ENCODE results near the gene CHPF2. TPM values are rescaled to one million over a fixed set of nuclear protein-coding genes. Genes with fewer than 3 reads are reported as not detected.

The CHPF2 gene
- total RNA-seq, 1 donor from 2014 or later: 34.7 TPM

DNA sequence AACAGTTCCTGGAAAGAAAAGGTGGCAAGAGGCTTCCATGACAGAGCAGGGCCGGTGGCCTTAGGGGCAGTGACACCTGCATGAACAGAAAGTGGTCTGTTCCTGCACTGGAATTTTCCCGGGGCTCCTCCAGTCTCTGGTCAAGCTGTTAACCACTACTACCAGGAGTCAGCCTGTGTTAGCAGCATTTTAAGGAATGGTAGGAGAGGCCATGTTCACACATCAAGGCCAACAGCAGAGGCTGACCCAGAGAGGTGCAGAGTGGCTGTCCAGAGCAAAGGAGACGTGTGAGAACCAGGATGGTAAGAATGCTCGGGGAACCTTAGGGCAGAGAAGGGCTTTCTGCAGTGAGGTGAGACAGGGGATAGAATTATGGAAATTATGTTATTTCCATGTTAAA is 30.5 kb upstream of the CHPF2 start:
- TF ChIP-seq, protein P1, sequence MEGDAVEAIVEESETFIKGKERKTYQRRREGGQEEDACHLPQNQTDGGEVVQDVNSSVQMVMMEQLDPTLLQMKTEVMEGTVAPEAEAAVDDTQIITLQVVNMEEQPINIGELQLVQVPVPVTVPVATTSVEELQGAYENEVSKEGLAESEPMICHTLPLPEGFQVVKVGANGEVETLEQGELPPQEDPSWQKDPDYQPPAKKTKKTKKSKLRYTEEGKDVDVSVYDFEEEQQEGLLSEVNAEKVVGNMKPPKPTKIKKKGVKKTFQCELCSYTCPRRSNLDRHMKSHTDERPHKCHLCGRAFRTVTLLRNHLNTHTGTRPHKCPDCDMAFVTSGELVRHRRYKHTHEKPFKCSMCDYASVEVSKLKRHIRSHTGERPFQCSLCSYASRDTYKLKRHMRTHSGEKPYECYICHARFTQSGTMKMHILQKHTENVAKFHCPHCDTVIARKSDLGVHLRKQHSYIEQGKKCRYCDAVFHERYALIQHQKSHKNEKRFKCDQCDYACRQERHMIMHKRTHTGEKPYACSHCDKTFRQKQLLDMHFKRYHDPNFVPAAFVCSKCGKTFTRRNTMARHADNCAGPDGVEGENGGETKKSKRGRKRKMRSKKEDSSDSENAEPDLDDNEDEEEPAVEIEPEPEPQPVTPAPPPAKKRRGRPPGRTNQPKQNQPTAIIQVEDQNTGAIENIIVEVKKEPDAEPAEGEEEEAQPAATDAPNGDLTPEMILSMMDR (IDR thresholded peaks at IDR 0.05): no peak
- no peak overlapping the region for H3K4me3 ChIP-seq
- ATAC-seq: no peak
- no peak for DNase-seq
- H3K36me3 ChIP-seq: no peaks in the 10 kb centered on the region
- H3K27ac ChIP-seq: no peak overlapping the region
- intact Hi-C loops (cut with DNase I): no loop called here
- H3K4me1 ChIP-seq: no peaks in the 10 kb centered on the region
- H3K27me3 ChIP-seq (ENCODE audit: low read depth): peaks cover 37% of the 10 kb centered on the region
- no peaks in the 10 kb centered on the region for H3K9me3 ChIP-seq

DNA sequence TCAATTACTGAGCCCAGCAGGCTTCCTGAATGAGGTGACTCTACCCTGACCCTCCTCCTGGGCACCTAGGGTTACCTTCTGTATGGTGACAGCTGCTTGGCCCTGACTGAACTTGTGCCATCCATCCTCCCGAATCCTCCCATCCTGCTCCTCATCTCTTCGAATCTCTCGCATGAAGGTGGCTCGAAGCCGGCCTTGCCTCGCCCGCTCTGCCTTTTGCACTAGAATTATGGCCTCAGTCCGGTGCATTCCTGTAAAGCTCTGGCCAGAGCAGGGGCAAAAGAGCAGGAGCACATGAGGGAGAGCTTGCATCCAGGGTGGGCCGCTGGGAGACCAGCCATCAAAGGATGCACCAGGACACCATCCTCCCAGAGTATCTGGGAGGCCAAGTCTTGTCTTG is 29.4 kb upstream of the CHPF2 start:
- ATAC-seq (no peak), DNase-seq (no peak)
- H3K4me3 ChIP-seq: no peak overlapping the region
- H3K9me3 ChIP-seq: no peaks in the 10 kb centered on the region
- peaks cover 40% of the 10 kb centered on the region for H3K27me3 ChIP-seq (ENCODE audit: low read depth)
- TF ChIP-seq, protein P1 (IDR thresholded peaks at IDR 0.05): no peak
- H3K36me3 ChIP-seq: no peaks in the 10 kb centered on the region
- no peaks in the 10 kb centered on the region for H3K4me1 ChIP-seq
- intact Hi-C loops (cut with DNase I): no loop called here
- H3K27ac ChIP-seq: no peak overlapping the region

- intact Hi-C loops (cut with DNase I): no loop called here
- TF ChIP-seq, protein P1 (IDR thresholded peaks at IDR 0.05): no peak
- no peak for ATAC-seq
- peaks cover 32% of the 10 kb centered on the region for H3K27me3 ChIP-seq (ENCODE audit: low read depth)
- no peak for DNase-seq
- H3K36me3 ChIP-seq: no peaks in the 10 kb centered on the region
- H3K4me3 ChIP-seq: no peak overlapping the region
- no peaks in the 10 kb centered on the region for H3K4me1 ChIP-seq
- no peak overlapping the region for H3K27ac ChIP-seq
- no peaks in the 10 kb centered on the region for H3K9me3 ChIP-seq
Observed at GRCh38 chr7:151204383-151205032, 27.8 kb upstream of the CHPF2 start.

DNA sequence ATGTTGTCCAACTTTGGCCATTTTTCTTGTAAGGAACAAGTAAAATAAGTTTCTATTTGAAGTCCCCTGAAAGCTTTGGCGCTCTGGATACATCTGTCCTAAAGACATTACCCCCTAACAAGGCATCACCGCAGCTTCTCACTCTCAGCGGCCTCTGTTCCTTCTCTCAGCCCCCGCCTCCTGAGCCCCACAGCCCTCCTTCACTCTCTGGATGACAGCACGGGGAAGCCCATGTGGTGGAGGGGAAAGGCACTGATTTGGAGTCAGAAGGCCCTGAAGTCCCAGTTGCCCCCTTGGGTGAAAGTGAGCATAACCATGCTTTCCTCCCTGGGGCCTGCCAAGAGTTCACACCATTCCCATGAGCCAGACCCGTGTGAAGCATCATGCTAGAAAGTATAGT is 26.6 kb upstream of the CHPF2 start:
- TF ChIP-seq, protein P1 (IDR thresholded peaks at IDR 0.05): no peak
- no peak for ATAC-seq

DNA sequence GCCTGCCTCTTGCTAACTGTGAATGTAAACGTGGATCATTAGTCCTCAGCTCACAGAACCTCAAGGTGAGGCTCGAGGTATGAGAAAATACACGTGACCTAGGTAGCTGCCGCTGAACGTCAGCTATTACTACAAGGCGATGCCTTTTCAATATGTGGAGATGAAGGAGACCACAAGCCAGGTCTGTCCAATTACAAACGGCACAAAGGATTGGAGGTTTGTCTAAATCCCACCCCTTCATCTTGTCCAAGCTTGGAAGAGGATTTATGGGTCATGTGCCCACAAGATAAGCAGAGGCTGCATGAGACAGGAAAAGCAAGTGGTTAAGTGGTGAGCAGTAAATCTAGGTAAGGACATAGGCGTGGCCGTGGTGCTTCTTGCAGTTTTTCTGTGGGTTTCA is 25.4 kb upstream of the CHPF2 start:
- ATAC-seq: no peak
- Histone ChIP-seq H3K4me3 (no peak overlapping the region), H3K4me1 (no peaks in the 10 kb centered on the region), H3K27ac (no peak overlapping the region), H3K36me3 (peaks cover 4% of the 10 kb centered on the region), H3K27me3 (ENCODE audit: low read depth) (peaks cover 29% of the 10 kb centered on the region), H3K9me3 (no peaks in the 10 kb centered on the region)
- intact Hi-C loops (cut with DNase I): no loop called here
- TF ChIP-seq, protein P1 (IDR thresholded peaks at IDR 0.05): no peak
- no peak for DNase-seq

More for the DNA sequence above, 26.6 kb upstream of the CHPF2 start:
- intact Hi-C loops (cut with DNase I): no loop called here
- no peaks in the 10 kb centered on the region for H3K9me3 ChIP-seq
- H3K4me3 ChIP-seq: no peak overlapping the region
- H3K27ac ChIP-seq: no peak overlapping the region
- H3K36me3 ChIP-seq: no peaks in the 10 kb centered on the region
- peaks cover 29% of the 10 kb centered on the region for H3K27me3 ChIP-seq (ENCODE audit: low read depth)
- no peaks in the 10 kb centered on the region for H3K4me1 ChIP-seq
- no peak for DNase-seq

All from lower lobe of right lung (tissue), 2 donors.